CD4-positive, alpha-beta T cell treated with Interleukin-17A for 4 hours (primary cell): ENCODE measurements around the gene PAM16.
"Not testable (repeated sequence)": the region's sequence is repeated elsewhere in the genome, so short reads cannot be mapped to it uniquely, and the experiment has no call there.

ENCODE experiments used
- DNase-seq: peaks from one replicate; pipeline ENCODE4 v3.0.0-alpha.2; 2020; ENCODE audit warnings: mixed read lengths

PAM16 gene

GRCh38 chr16:4350365-4350786 is 745 bp downstream of the PAM16 start:
- no peak for DNase-seq

GRCh38 chr16:4349332-4349731 is 1.8 kb downstream of the PAM16 start:
- no peak for DNase-seq

- DNase-seq = no peak
These were observed 3.2 kb downstream of the PAM16 start for GRCh38 chr16:4347765-4348509.

GRCh38 chr16:4347010-4347409 is 4.1 kb downstream of the PAM16 start:
- no peak for DNase-seq

- DNase-seq = no peak
These were observed 5.0 kb downstream of the PAM16 start for GRCh38 chr16:4345836-4346781.

GRCh38 chr16:4344983-4345835 is 5.9 kb downstream of the PAM16 start:
- DNase-seq = no peak

GRCh38 chr16:4344300-4344982 is 6.7 kb downstream of the PAM16 start:
- not testable (repeated sequence) for DNase-seq

- DNase-seq = no peak
These were observed 8.0 kb downstream of the PAM16 start for GRCh38 chr16:4342866-4343744.

- DNase-seq = no peak
These were observed 9.9 kb downstream of the PAM16 start for GRCh38 chr16:4341250-4341649.

- no peak for DNase-seq
These were observed 10.7 kb downstream of the PAM16 start for GRCh38 chr16:4340443-4340842.

GRCh38 chr16:4339909-4340308 is 11.2 kb downstream of the PAM16 start:
- DNase-seq = no peak

- DNase-seq = no peak
These were observed 11.7 kb downstream of the PAM16 start for GRCh38 chr16:4339455-4339854.

- DNase-seq = no peak
These were observed 12.3 kb downstream of the PAM16 start for GRCh38 chr16:4338712-4339299.

GRCh38 chr16:4338125-4338582 is 13.0 kb downstream of the PAM16 start:
- DNase-seq = no peak

- DNase-seq = no peak
These were observed 13.5 kb downstream of the PAM16 start for GRCh38 chr16:4337540-4338088.

GRCh38 chr16:4336701-4337539 is 14.2 kb downstream of the PAM16 start:
- no peak for DNase-seq

GRCh38 chr16:4334724-4335495 is 16.2 kb downstream of the PAM16 start:
- no peak for DNase-seq

- DNase-seq = not testable (repeated sequence)
These were observed 17.4 kb downstream of the PAM16 start for GRCh38 chr16:4333714-4334113.

GRCh38 chr16:4333308-4333638 is 17.8 kb downstream of the PAM16 start:
- DNase-seq = no peak
